Measurements from ENCODE around the gene ATG16L1. TPM values are rescaled to one million over a fixed set of nuclear protein-coding genes. Genes with fewer than 3 reads are reported as not detected.

Gene ATG16L1
- total RNA-seq, 1 experiment from 2014 or later = 26.4 TPM

DNA sequence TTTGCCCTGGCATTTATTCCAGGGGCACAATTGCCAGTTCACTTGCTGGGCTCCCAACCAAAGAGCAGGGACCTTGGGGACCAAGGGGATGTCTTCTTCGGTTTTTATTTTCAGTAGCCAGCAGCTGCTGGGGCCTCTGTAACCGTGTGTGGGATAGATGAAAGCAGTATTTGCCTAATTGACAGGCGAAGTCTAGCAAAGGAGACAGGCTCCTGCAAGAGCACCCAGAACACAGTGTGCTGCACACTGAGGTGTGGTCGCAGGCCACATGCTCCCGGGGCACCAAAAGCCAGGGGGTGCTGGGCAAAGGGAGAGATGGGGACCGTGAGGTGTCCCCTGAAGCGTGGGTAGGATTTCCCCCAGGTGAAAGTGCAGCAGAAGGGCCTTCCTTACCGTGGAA is 61.4 kb downstream of the ATG16L1 start:
- Mint-ChIP-seq H3K27ac (ENCODE audit: low read depth, unreplicated experiment) (no peak overlapping the region), H3K36me3 (ENCODE audit: insufficient read depth, unreplicated experiment) (no peaks in the 10 kb centered on the region), H3K4me3 (ENCODE audit: unreplicated experiment) (no peak overlapping the region), H3K9me3 (ENCODE audit: unreplicated experiment) (no peaks in the 10 kb centered on the region), H3K4me1 (ENCODE audit: insufficient read depth, unreplicated experiment) (no peaks in the 10 kb centered on the region), H3K27me3 (ENCODE audit: insufficient read depth, unreplicated experiment) (peaks cover 24% of the 10 kb centered on the region)
- ChIA-PET CTCF (interaction anchor here (0.6 to 1.0 kb wide), 4 partner anchors 12 to 85 kb away, joined by 3 to 4 read pairs (median 3); no protein-coding TSS in a partner anchor), POLR2A (interaction anchor here (0.6 kb wide), 1 partner anchor 7 kb away, joined by 3 read pairs; no protein-coding TSS in a partner anchor)
- DNase-seq (ENCODE audit: unreplicated experiment) = no peak
- BruUV-seq (replicated peaks) = no TSS peak
- intact Hi-C loops (cut with micrococcal nuclease) = no loop called here
- no peak for TF ChIP-seq CTCF (IDR thresholded peaks at IDR 0.05; ENCODE audit: unreplicated experiment)

DNA sequence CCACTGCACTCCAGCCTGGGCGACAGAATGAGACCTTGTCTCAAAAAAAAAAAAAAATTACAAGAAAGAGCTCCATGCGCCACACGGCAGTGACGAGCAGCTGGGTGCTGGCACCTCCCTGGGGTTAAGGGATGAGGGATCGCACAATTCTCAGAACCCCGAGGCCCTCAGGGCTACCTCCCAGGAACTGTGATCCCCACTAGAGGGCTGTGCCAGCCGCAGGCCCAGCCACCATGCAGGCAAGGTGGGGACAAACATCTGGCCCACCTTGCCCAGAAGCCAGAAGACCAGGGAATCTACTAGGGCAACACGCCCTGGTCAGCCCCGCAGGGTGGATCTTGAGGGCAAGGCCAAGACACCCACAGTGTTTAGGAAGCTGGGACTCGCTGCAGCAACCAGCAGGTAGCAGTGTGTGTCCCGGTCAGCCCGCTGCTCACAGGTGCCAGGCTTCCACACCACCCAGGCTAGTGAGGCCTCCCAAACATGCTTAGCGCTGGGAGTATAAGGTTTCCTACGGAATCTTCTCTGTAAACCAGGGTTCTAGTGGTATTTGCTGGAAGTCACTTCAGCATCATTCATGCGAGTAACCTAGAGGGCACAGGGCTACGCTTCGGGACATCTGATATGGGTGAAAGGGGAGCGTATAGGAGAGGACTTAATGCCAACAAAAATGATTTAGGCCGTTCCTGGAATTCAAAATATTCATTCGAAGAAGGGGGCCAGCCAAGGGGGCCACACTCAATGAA is 62.9 kb downstream of the ATG16L1 start:
- H3K27me3 Mint-ChIP-seq (ENCODE audit: insufficient read depth, unreplicated experiment) = peaks cover 35% of the 10 kb centered on the region
- H3K4me3 Mint-ChIP-seq (ENCODE audit: unreplicated experiment) = no peak overlapping the region
- H3K4me1 Mint-ChIP-seq (ENCODE audit: insufficient read depth, unreplicated experiment) = no peaks in the 10 kb centered on the region
- intact Hi-C loops (cut with micrococcal nuclease) = no loop called here
- CTCF ChIA-PET = no interaction called here
- DNase-seq (ENCODE audit: unreplicated experiment) = no peak
- no peak overlapping the region for H3K27ac Mint-ChIP-seq (ENCODE audit: low read depth, unreplicated experiment)
- TF ChIP-seq CTCF (IDR thresholded peaks at IDR 0.05; ENCODE audit: unreplicated experiment) = no peak
- BruUV-seq (replicated peaks) = no TSS peak
- POLR2A ChIA-PET = no interaction called here
- no peaks in the 10 kb centered on the region for H3K9me3 Mint-ChIP-seq (ENCODE audit: unreplicated experiment)
- no peaks in the 10 kb centered on the region for H3K36me3 Mint-ChIP-seq (ENCODE audit: insufficient read depth, unreplicated experiment)

- Mint-ChIP-seq H3K36me3 (ENCODE audit: insufficient read depth, unreplicated experiment) (no peaks in the 10 kb centered on the region), H3K27ac (ENCODE audit: low read depth, unreplicated experiment) (no peak overlapping the region), H3K27me3 (ENCODE audit: insufficient read depth, unreplicated experiment) (peaks cover 43% of the 10 kb centered on the region), H3K4me3 (ENCODE audit: unreplicated experiment) (no peak overlapping the region), H3K9me3 (ENCODE audit: unreplicated experiment) (no peaks in the 10 kb centered on the region), H3K4me1 (ENCODE audit: insufficient read depth, unreplicated experiment) (no peaks in the 10 kb centered on the region)
- ChIA-PET POLR2A (interaction anchor here (0.5 to 1.0 kb wide), 2 partner anchors 9 to 14 kb away, joined by 3 to 4 read pairs; no protein-coding TSS in a partner anchor), CTCF (interaction anchor here (0.6 to 1.6 kb wide), 2 partner anchors 127 to 610 kb away, joined by 3 to 6 read pairs; no protein-coding TSS in a partner anchor)
- intact Hi-C loops (cut with micrococcal nuclease) = no loop called here
- BruUV-seq (replicated peaks) = no TSS peak
- DNase-seq (ENCODE audit: unreplicated experiment) = no peak
- no peak for TF ChIP-seq CTCF (IDR thresholded peaks at IDR 0.05; ENCODE audit: unreplicated experiment)
These were observed 65.9 kb downstream of the ATG16L1 start for GRCh38 chr2:233317196-233317943.

DNA sequence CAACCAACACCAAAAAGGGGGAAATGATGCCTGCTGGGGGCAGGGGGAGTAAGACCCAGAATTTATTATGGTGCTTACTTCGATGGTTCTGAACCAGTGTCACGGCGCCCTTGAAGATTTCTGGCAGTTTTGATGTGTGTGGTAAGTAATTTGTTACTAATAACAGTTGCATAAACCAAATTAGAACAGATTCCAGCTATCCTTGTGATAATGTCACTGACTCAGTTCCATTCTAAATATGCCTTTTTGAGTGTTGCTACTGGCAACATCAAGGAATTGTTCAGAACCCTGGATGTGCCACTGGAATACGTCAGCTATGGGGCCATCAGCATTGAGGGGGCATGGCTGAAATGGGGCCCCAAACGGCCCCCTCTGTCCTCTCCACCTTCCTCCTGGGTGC is 67.8 kb downstream of the ATG16L1 start:
- no peak for DNase-seq (ENCODE audit: unreplicated experiment)
- no peaks in the 10 kb centered on the region for H3K36me3 Mint-ChIP-seq (ENCODE audit: insufficient read depth, unreplicated experiment)
- no peaks in the 10 kb centered on the region for H3K4me1 Mint-ChIP-seq (ENCODE audit: insufficient read depth, unreplicated experiment)
- H3K27me3 Mint-ChIP-seq (ENCODE audit: insufficient read depth, unreplicated experiment) = peaks cover 36% of the 10 kb centered on the region
- BruUV-seq (replicated peaks) = no TSS peak
- H3K4me3 Mint-ChIP-seq (ENCODE audit: unreplicated experiment) = no peak overlapping the region
- no peak for TF ChIP-seq CTCF (IDR thresholded peaks at IDR 0.05; ENCODE audit: unreplicated experiment)
- intact Hi-C loops (cut with micrococcal nuclease) = no loop called here
- no peak overlapping the region for H3K27ac Mint-ChIP-seq (ENCODE audit: low read depth, unreplicated experiment)
- POLR2A ChIA-PET = interaction anchor here (0.5 kb wide), 1 partner anchor 134 kb away, joined by 3 read pairs; no protein-coding TSS in a partner anchor
- CTCF ChIA-PET = interaction anchor here (1.6 kb wide), 1 partner anchor 12 kb away, joined by 4 read pairs; the partner anchor contains the start of gene SAG
- no peaks in the 10 kb centered on the region for H3K9me3 Mint-ChIP-seq (ENCODE audit: unreplicated experiment)

Data from MCF 10A (cell line).